ENCODE results near the gene PSMD1.

DNA sequence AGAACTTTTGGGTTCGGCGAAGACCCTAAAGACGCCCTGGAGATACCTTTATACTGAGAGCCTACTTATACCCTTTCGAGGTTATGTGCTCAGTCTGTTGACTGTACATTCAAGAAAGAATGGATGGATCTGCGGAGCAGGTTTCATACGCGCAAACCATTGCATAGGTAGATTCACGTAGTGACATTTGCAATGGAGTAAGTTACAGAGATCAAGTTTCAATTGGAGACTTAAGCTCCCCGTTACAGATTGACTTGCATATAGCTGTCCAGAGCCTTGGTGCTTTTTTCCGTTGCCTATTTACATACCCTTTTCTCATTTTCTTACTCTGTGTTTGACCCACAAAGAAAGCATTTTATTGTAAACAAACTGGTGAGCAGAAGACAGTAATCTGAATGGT, 923 bp downstream of the PSMD1 start:
- TF ChIP-seq, protein P1, sequence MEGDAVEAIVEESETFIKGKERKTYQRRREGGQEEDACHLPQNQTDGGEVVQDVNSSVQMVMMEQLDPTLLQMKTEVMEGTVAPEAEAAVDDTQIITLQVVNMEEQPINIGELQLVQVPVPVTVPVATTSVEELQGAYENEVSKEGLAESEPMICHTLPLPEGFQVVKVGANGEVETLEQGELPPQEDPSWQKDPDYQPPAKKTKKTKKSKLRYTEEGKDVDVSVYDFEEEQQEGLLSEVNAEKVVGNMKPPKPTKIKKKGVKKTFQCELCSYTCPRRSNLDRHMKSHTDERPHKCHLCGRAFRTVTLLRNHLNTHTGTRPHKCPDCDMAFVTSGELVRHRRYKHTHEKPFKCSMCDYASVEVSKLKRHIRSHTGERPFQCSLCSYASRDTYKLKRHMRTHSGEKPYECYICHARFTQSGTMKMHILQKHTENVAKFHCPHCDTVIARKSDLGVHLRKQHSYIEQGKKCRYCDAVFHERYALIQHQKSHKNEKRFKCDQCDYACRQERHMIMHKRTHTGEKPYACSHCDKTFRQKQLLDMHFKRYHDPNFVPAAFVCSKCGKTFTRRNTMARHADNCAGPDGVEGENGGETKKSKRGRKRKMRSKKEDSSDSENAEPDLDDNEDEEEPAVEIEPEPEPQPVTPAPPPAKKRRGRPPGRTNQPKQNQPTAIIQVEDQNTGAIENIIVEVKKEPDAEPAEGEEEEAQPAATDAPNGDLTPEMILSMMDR (IDR thresholded peaks at IDR 0.05) = no peak
- TF ChIP-seq POLR2A (IDR thresholded peaks at IDR 0.05) = no peak
